GM21717 (cell line): Measurements from ENCODE around the gene FABP6.
"Not testable (repeated sequence)": the region's sequence is repeated elsewhere in the genome, so short reads cannot be mapped to it uniquely, and the experiment has no call there.

Experiments
- ATAC-seq: cut with Tn5 transposase; IDR thresholded peaks from one replicate; pipeline ENCODE4 v1.9.1; 2021; ENCODE audit warnings: mild to moderate bottlenecking, moderate library complexity; ENCODE audit not compliant: unreplicated experiment

The FABP6 gene

GRCh38 chr5:160219356-160219755 lies 9.9 kb upstream of the FABP6 start:
- no peak for ATAC-seq

GRCh38 chr5:160221082-160221481 lies 8.2 kb upstream of the FABP6 start:
- no peak for ATAC-seq

DNA sequence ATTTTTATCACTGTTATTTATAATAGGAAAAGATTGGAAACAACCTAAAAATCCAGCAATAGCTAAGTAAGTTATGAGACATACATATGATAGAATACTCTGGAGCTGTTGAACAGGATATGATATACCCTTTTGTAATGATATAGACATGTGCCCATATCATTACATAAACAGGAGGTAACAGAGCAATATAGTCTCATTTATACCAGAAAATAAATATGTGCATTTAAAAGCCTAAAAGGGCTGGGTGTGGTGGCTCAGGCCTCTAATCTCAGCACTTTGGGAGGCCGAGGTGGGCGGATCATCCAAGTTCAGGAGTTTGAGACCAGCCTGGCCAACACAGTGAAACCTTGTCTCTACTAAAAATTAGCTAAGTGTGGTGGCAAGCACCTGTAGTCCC lies 2.3 kb upstream of the FABP6 start:
- ATAC-seq, result no peak

GRCh38 chr5:160230686-160231527 lies 1.6 kb downstream of the FABP6 start:
- ATAC-seq, result peak; percentile 73

- no peak for ATAC-seq
Observed at GRCh38 chr5:160231783-160232342, 2.6 kb downstream of the FABP6 start.

DNA sequence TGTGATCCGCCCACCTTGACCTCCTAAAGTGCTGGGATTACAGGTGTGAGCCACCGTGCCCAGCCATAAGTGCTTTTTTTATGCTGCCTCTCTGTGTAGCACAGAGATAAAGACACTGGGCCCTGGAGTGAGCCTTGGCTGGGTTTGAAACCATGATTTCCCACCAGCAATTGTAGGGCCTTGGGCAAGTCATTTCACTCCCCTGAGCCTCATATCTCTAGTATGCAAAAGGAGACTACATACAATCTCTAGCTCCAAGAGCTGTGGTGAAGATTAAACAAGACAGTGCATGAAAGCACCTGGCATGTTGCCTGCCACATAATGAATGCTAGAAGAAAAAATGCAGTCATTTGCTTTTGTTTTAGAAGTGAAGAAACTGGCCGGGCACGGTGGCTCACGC lies 3.9 kb downstream of the FABP6 start:
- no peak for ATAC-seq

GRCh38 chr5:160235731-160236130 lies 6.4 kb downstream of the FABP6 start:
- ATAC-seq, result no peak

- ATAC-seq, result no peak
Observed at GRCh38 chr5:160237571-160238093, 8.3 kb downstream of the FABP6 start.

- no peak for ATAC-seq
Observed at GRCh38 chr5:160240350-160240749, 11.0 kb downstream of the FABP6 start.

DNA sequence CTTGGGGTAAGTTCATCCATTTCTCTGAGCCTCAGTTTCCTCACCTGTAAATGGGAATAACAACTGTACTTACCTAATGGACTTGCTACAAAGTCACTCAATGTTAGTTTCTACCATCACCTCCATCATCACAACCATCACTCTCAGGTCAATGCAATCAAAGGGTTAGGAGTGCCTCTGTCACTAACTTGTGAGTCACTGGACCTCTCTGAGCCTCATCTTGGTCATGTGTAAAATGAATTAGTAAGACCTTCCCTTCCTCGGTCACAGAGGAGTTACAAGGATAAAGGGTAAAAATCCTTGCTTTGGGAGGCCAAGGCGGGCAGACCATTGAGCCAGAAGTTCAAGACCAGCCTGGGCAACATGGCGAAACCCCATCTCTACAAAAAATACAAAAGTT lies 12.8 kb downstream of the FABP6 start:
- no peak for ATAC-seq

- no peak for ATAC-seq
Observed at GRCh38 chr5:160245506-160246086, 16.3 kb downstream of the FABP6 start.

DNA sequence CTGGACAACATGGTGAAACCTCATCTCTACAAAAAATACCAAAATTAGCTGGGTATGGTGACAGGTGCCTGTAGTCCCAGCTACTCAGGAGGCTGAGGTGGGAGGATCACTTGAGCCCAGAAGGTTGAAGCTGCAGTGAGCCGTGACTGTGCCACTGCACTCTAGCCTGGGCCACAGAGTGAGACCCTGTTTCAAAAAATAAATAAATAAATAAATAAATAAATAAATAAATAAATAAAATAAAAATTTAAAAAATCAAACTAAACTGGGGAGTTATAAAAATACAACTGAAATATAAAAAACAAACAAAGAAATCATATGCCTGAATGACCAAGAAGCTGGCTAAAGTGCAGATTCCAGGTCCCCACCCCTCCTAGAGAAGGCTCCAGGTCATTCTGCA lies 20.3 kb downstream of the FABP6 start:
- ATAC-seq, result not testable (repeated sequence)

DNA sequence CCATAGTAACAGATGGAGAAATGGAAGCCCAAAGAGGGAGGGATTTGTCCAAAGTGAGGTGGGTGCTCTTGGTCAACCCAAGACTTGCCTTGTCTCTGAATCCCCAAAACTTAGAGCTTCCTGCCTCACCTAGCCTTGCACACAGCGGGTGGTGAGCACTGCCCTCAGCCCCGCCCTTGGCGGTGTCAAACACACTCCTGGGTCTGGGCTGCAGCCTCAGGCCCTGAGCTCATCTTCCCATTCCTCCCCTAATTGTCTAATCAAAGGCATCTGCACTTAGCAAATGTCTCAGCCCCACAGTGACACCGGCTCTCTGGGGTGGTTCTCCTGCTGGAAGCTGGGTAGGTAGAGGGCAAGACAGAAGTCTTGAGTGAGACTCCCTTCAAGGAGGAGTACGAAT lies 20.9 kb downstream of the FABP6 start:
- no peak for ATAC-seq

DNA sequence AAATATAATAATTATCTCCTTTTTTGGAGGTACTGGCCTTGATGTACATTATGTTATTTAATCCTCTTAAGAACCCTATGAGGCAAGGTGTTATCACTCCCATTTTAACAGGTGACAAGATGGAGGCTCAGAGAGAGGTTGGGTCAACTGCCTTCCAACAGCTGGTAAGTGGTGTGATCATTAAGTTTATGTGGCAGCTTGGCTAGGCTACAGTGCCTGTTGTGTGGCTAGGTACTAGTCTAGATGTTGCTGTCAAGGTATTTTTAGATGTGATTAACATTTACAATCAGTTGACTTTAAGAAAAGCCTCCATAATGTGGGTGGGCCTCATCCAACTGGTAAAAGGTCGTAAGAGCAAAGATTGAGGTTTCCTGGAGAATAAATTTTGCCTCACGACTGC lies 21.5 kb downstream of the FABP6 start:
- ATAC-seq, result no peak

DNA sequence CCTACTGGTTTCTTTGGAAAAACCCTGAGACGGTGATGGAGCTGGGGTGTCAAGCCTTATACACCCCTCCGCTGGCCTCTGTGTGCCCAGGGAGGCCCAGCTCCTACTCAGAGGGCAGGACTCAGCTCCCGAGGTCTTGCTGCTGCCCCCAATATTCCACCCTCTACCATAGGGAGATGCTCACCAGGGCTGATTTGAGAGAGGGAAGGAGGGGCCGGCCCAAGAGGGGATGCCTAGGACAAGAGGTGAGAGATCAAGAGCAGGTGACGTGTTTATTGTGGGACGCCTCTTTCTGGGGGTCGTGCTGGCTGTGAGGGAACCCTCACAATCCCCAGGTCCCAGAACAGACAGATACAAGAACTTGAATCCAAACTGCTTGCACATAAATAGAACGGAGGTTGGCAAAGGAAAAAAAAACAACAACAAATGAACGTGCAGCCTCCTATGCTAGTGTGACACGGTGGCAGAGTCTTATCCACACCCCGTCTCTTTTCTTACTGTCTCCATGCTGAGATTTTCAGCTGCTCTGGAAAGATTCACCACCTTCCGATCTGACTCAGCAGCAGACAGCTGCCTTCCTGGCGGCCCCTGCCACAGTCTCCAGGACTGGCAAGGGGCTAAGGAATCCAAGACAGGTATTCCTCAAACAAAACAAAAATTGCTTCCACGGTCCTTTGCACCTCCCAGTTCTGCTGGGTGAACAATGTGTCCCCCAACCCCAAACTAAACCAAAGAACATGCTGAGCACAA lies 22.3 kb downstream of the FABP6 start:
- no peak for ATAC-seq

- no peak for ATAC-seq
Observed at GRCh38 chr5:160252916-160253315, 23.6 kb downstream of the FABP6 start.

- no peak for ATAC-seq
Observed at GRCh38 chr5:160253441-160253840, 24.1 kb downstream of the FABP6 start.

DNA sequence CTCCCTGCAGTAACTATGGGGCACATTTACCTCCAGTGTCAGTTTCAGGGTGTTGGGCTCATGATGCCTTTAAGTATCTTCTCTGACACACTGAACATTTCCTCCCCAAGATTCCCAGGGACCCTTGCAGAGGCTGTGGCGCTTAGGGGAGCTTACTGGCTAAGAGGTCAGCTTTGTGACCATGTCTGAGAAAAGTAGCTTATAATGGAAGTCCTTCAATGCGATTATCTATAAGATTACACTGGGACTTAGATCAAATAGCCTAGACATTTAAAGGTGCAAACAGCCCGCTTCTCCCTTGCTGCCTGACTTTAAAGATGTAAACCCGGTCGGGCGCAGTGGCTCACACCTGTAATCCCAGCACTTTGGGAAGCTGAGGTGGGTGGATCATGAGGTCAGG lies 25.4 kb downstream of the FABP6 start:
- ATAC-seq, result no peak

- no peak for ATAC-seq
Observed at GRCh38 chr5:160259341-160259740, 30.0 kb downstream of the FABP6 start.

- no peak for ATAC-seq
Observed at GRCh38 chr5:160260006-160260775, 30.9 kb downstream of the FABP6 start.
